EH (cell line): ENCODE results near the gene TGDS.

Experiments
- DNase-seq: peaks from one replicate; pipeline ENCODE4 v3.0.0-alpha.2; 2015; ENCODE audit warnings: low read depth

TGDS gene

GRCh38 chr13:94601446-94602431 is 5.8 kb upstream of the TGDS start, which contains the start of gene GPR180:
TSS of gene GPR180 (plus strand) at chr13:94601857. CDS start at chr13:94601928, 71 bp downstream.
- DNase-seq: peak; percentile 100

DNA sequence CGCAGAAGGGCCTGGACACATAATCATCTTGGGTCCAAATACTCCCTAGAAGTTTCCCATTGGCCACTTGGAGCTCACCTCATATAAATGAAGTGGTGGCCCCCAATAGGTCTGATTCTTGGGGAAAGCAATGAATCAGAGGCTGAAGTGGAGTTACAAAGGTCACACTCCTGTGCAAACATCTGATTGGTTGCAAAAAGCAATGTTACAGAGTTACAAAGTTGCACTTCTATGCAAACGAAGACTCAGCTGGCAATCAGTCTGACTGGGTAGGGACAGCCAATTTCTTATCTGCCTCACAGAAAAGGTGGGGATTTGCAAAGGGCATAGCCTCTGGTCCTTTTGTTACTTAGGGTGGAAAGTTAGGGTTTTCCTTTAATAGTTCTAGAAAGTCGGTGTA is 3.9 kb upstream of the TGDS start:
- DNase-seq: no peak

DNA sequence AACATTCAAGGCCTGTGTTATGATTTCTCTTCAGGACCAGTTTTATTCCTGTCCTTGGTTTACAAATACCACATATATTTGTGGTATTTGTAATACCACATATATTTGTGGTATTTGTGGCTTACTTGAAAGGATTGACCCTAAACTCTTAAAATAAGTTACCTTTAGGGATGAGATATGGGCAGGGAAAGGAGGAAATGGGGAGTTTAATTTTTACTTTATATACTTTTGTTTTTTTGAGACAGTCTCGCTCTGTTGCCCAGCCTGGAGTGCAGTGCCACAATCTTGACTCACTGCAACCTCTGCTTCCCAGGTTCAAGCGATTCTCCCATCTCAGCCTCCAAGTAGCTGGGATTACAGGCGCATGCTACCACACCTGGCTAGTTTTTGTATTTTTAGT is 2.3 kb upstream of the TGDS start:
- DNase-seq: peak; percentile 21

- DNase-seq: no peak
These were observed 621 bp upstream of the TGDS start for GRCh38 chr13:94596575-94596971.

- peak; percentile 38 for DNase-seq
These were observed 677 bp downstream of the TGDS start for GRCh38 chr13:94595001-94595949.

- DNase-seq: no peak
These were observed 5.2 kb downstream of the TGDS start for GRCh38 chr13:94590744-94591143.

GRCh38 chr13:94588541-94588940 is 7.4 kb downstream of the TGDS start:
- no peak for DNase-seq

GRCh38 chr13:94586371-94586770 is 9.6 kb downstream of the TGDS start:
- DNase-seq: no peak

DNA sequence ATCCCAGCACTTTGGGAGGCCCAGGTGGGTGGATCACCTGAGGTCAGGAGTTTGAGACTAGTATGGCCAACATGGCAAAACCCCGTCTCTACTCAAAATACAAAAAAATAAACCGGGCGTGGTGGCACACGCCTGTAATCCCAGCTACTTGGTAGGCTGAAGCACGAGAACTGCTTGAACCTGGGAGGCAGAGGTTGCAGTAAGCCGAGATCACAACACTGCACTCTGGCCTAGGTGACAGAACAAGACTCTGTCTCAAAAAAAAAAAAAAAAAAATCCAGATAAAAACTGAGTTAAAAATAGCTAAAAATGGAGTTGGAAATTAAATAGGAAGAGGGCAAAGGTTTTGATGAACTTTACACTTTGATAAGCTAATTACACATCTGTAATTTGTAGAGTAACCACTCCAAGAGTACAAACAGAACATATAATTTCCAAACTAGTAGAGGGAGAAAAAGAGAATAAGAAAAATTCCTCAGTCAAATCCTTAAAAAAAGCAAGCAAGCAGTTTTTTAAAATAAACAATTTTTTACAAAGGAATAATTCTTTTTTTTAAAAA is 10.3 kb downstream of the TGDS start:
- DNase-seq: no peak

DNA sequence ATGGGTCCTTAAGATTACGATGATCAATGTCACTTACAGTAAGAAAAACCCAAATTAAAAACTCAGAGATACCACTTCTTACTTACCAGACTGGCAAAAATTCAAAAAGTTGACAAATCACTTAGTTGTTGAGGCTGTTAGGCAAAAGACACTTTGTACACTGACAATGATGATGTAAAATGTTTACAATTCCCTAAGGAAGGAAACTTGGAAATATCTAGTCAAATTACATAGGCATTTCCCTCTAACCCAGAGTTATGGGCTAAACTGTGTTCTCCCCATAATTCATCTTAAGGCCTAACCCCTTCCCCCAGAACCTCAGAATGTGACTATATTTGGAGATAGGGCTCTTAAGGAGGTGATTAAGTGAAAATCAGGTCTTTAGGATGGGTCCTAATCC is 12.0 kb downstream of the TGDS start:
- peak; percentile 5 for DNase-seq

DNA sequence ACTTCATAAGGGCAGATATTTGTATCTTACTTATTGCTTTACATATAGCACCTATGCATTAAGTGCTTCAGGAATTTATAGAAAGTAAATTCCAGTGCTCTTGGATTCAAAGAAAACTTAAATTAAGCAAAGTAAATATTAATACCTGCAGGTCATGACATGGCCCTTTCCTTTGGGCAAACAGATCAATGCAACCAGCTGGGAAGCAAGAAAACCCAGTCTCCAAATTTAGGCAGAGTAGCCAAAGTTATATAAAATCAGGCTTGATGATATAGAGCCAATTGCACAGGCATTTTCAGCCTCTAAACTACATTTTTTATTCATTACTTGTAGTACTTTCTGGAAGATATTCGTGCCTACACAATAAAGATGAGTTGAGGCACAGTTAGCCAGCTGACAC is 16.9 kb downstream of the TGDS start:
- no peak for DNase-seq

GRCh38 chr13:94569615-94570014 is 26.3 kb downstream of the TGDS start:
- no peak for DNase-seq

- DNase-seq: no peak
These were observed 27.5 kb downstream of the TGDS start for GRCh38 chr13:94568443-94568842.

- no peak for DNase-seq
These were observed 28.4 kb downstream of the TGDS start for GRCh38 chr13:94567581-94567980.

DNA sequence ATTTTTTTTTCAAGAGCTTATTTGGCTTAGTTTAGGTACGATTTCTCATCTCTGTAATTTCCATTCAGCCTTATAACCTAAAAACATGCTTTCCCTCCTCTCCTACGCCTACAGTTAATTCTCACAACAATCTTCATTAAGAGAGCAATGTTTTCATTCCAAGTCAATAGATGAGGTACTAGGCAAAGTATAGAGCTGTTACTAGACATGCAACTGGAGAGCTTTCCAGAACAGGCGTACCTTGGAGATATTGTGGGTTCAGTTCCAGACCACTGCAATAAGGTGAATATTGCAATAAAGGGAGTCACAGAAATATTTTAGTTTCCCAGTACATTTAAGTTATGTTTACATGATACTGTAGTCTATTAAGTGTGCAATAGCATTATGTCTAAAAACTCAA is 34.8 kb downstream of the TGDS start:
- DNase-seq: no peak

DNA sequence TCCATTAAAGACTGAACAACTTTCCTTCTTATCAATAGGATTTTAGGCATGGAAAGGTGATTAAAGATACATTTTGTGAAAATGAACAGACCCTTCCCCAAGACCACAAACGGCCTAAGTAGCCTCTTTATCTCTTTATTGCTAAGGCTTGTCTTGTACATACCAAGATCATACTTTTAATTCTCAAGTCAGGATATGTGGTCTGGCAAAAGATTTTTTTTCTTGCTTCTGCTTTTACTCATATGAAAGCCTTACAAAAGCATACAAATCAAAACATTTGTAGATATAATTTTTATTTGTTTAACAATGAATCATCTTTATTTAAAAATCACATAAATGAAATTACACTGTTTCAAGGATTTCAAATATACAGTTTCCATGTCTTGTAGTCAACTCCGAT is 35.8 kb downstream of the TGDS start:
- no peak for DNase-seq

DNA sequence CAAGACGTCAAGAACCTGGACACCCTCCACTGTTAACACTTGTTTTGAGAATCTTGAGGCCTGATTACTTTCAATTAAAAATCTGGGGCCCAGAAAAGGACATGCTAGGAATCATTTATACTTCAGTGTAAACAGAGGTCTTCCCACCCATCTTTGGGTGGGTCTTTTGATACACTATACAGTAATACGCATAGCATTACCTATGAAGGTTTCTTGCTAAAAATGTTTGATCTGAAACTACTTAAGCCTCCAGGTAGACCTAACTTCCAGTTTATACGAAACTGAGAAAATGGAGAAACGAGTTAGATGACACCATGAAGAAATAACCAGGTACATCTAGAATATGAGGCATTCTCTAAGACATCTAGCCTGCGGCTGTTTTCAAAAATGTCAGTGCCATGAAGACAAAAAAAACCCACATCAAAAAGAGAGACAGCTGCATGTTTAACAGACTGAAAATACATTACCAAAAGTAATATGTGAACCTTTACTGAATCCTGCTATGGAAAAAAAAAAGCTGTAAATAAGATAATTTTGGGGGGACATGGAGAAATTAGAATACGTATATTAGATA is 36.6 kb downstream of the TGDS start:
- no peak for DNase-seq

GRCh38 chr13:94558716-94559115 is 37.2 kb downstream of the TGDS start:
- DNase-seq: peak; percentile 9

DNA sequence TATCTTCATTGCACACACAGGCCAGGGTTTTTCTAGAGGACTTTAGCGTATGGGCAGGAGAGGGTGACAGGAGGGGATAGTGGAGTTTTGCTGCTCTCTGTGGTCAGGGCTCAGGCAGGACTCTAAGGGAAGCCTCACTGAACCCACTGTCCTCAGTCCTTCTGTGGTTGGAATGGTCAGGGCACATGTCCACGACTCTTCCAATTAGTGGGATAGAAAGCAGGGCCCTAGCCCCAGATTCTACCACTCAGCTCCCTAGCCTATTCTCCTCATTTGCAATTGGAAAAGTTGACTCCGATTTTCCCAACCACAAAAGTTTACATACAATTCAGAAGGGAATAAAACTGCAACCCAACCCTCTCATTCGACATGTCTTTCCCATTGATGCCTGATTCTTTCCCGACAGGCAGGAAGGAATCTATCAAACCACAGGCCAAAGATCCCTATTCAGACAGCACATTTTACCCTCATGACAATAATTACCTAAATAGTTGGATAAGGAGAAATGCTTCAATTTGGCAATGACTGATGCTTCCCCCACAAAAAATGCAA is 38.2 kb downstream of the TGDS start:
- DNase-seq: no peak

GRCh38 chr13:94556621-94557020 is 39.3 kb downstream of the TGDS start:
- DNase-seq: no peak

GRCh38 chr13:94556041-94556440 is 39.9 kb downstream of the TGDS start:
- no peak for DNase-seq

- DNase-seq: no peak
These were observed 42.2 kb downstream of the TGDS start for GRCh38 chr13:94553766-94554165.
